Caco-2 (cell line): Measurements from ENCODE around the gene PPT2. TPM values are rescaled to one million over a fixed set of nuclear protein-coding genes. Genes with fewer than 3 reads are reported as not detected.

ENCODE experiments used
- BruUV-seq: library from RNA; stranded (reverse); fragments of 400-500 nt; replicated peaks from 2 replicates; lab custom pipeline; 2021; lab: Mats Ljungman, UMichigan
- CTCF ChIA-PET: fragments of 300-600 bp; sonication (Branson Sonifier 250); formaldehyde crosslinking; loops from one replicate; lab custom pipeline; 2022; ENCODE audit warnings: antibody characterized with exemption; lab: Charles Lee
- POLR2A ChIA-PET: fragments of 300-600 bp; sonication (Branson Sonifier 250); formaldehyde crosslinking; loops from one replicate; lab custom pipeline; 2022; ENCODE audit warnings: antibody characterized with exemption; lab: Charles Lee
- DNase-seq, 2 experiments: peaks; one replicate each; pipeline versions ENCODE4 v3.0.0 to v3.0.0-alpha.2; 2020 to 2022
- H3K27me3 ChIP-seq: replicated peaks from 2 replicates; pipeline ENCODE4 v1.6.0; 2011; ENCODE audit warnings: low read length; ENCODE audit not compliant: control insufficient read depth, insufficient read depth
- H3K36me3 ChIP-seq: 2 replicates; pipeline ENCODE4 v1.5.1; 2011; ENCODE audit warnings: low read length; ENCODE audit not compliant: control insufficient read depth, insufficient read depth
- H3K4me1 ChIP-seq: fragments of 250-450 bp; sonication (Bioruptor Pico); 2 replicates; pipeline ENCODE4 v1.5.1; 2020; ENCODE audit warnings: mild to moderate bottlenecking
- H3K4me3 ChIP-seq: 2 replicates; pipeline ENCODE4 v1.5.1; 2011; ENCODE audit warnings: low read depth, mild to moderate bottlenecking, control low read depth, low read length
- H3K9me3 ChIP-seq: fragments of 250-450 bp; sonication (Bioruptor Pico); 2 replicates; pipeline ENCODE4 v1.5.1; 2020; ENCODE audit warnings: mild to moderate bottlenecking, moderate library complexity
- H3K27ac Mint-ChIP-seq: one replicate; pipeline ENCODE4 v1.8.0; 2022; ENCODE audit warnings: mixed read lengths; ENCODE audit not compliant: unreplicated experiment
- H3K27me3 Mint-ChIP-seq: one replicate; pipeline ENCODE4 v1.8.0; 2022; ENCODE audit warnings: mixed read lengths; ENCODE audit not compliant: insufficient read depth, unreplicated experiment
- H3K36me3 Mint-ChIP-seq: one replicate; pipeline ENCODE4 v1.8.0; 2022; ENCODE audit warnings: mild to moderate bottlenecking, mixed read lengths; ENCODE audit not compliant: insufficient read depth, unreplicated experiment
- H3K4me1 Mint-ChIP-seq: one replicate; pipeline ENCODE4 v1.8.0; 2022; ENCODE audit warnings: low read depth, mixed read lengths; ENCODE audit not compliant: unreplicated experiment
- H3K4me3 Mint-ChIP-seq: one replicate; pipeline ENCODE4 v1.8.0; 2022; ENCODE audit warnings: mild to moderate bottlenecking, moderate library complexity, mixed read lengths; ENCODE audit not compliant: unreplicated experiment
- H3K9me3 Mint-ChIP-seq: one replicate; pipeline ENCODE4 v1.8.0; 2022; ENCODE audit warnings: mixed read lengths; ENCODE audit not compliant: unreplicated experiment
- CTCF ChIP-seq, 2 experiments: fragments of 200-600 bp in 1 of 2; IDR thresholded peaks; 1 replicate in 1 of 2; 2 replicates in 1 of 2; pipeline versions ENCODE4 v1.5.1 to v1.8.0; 2011 to 2022; ENCODE audit warnings: antibody characterized with exemption in 1 of 2, control low read depth in 1 of 2, inconsistent platforms in 1 of 2, low read depth in 1 of 2, low read length in 1 of 2, mild to moderate bottlenecking in 1 of 2, moderate library complexity in 1 of 2; ENCODE audit not compliant: insufficient read depth in 1 of 2, severe bottlenecking in 1 of 2, unreplicated experiment in 1 of 2
- intact Hi-C: fragments of 100-400 bp; cut with micrococcal nuclease; formaldehyde crosslinking; loops from one replicate; pipeline ENCODE4 v1.10.0; 2022; ENCODE audit not compliant: unreplicated experiment
- total RNA-seq: library from RNA; stranded (reverse); gene quantifications from 2 replicates; pipeline ENCODE4 v1.2.3, GENCODE V29; 2022

Gene PPT2
- total RNA-seq, 1 experiment from 2014 or later = 80.8 TPM

- peaks cover 22% of the 10 kb centered on the region for H3K4me1 ChIP-seq
- TSS peak; percentile 58 for BruUV-seq
- ChIA-PET POLR2A (interaction anchor here (0.6 to 1.4 kb wide), 5 partner anchors 13 to 363 kb away, joined by 3 to 29 read pairs (median 3); partner anchors contain the start of genes FKBPL and PBX2), CTCF (interaction anchor here (0.6 to 2.1 kb wide), 7 partner anchors 13 to 794 kb away, joined by 3 to 24 read pairs (median 3); partner anchors contain the start of genes GPSM3 and PBX2)
- DNase-seq = peak; percentile 64 to 68
- H3K36me3 ChIP-seq = peaks cover 1% of the 10 kb centered on the region
- H3K4me3 ChIP-seq = peak overlapping the region; percentile 87
- no peak for TF ChIP-seq CTCF (IDR thresholded peaks at IDR 0.05; ENCODE audit: insufficient read depth in 1 of 2, low read depth in 1 of 2, low read length in 1 of 2, severe bottlenecking in 1 of 2, unreplicated experiment in 1 of 2)
- H3K9me3 Mint-ChIP-seq = no peaks in the 10 kb centered on the region
- intact Hi-C loops = loop anchor here (1.0 kb wide), 1 partner anchor 18 kb away; no protein-coding TSS in a partner anchor
- H3K4me1 Mint-ChIP-seq = peaks cover 46% of the 10 kb centered on the region
- H3K27me3 Mint-ChIP-seq = no peaks in the 10 kb centered on the region
- H3K27me3 ChIP-seq = no peaks in the 10 kb centered on the region
- peaks cover 42% of the 10 kb centered on the region for H3K36me3 Mint-ChIP-seq
- peak overlapping the region; percentile 81 for H3K4me3 Mint-ChIP-seq
- peak overlapping the region; percentile 94 for H3K27ac Mint-ChIP-seq
- no peaks in the 10 kb centered on the region for H3K9me3 ChIP-seq
Observed at GRCh38 chr6:32177183-32177787, 23.3 kb downstream of the PPT2 start.

GRCh38 chr6:32177788-32178546, 24.0 kb downstream of the PPT2 start, which contains the start of gene RNF5:
Gene RNF5 (plus strand): TSS chr6:32178405. CDS start chr6:32178512, 107 bp downstream.
- CTCF ChIA-PET = interaction anchor here (0.6 to 2.1 kb wide), 8 partner anchors 12 to 793 kb away, joined by 3 to 24 read pairs (median 4); partner anchors contain the start of genes GPSM3 and PBX2
- peak within 1 kb of the TSS; percentile 81 for H3K4me3 Mint-ChIP-seq
- Histone ChIP-seq H3K36me3 (peaks cover 1% of the 10 kb centered on the region), H3K4me1 (peaks cover 15% of the 10 kb centered on the region), H3K4me3 (peak within 1 kb of the TSS; percentile 87), H3K27me3 (no peaks in the 10 kb centered on the region), H3K9me3 (no peaks in the 10 kb centered on the region)
- peaks cover 46% of the 10 kb centered on the region for H3K36me3 Mint-ChIP-seq
- H3K9me3 Mint-ChIP-seq = no peaks in the 10 kb centered on the region
- peak within 1 kb of the TSS; percentile 94 for H3K27ac Mint-ChIP-seq
- DNase-seq = peak; percentile 97 to 99
- BruUV-seq = no TSS peak
- intact Hi-C loops = loop anchor here (1.0 kb wide), 4 partner anchors 12 to 50 kb away; partner anchors contain the start of genes ATF6B, PBX2 and PPT2
- no peak for TF ChIP-seq CTCF (IDR thresholded peaks at IDR 0.05; ENCODE audit: insufficient read depth in 1 of 2, low read depth in 1 of 2, low read length in 1 of 2, severe bottlenecking in 1 of 2, unreplicated experiment in 1 of 2)
- H3K27me3 Mint-ChIP-seq = no peaks in the 10 kb centered on the region
- peaks cover 46% of the 10 kb centered on the region for H3K4me1 Mint-ChIP-seq
- POLR2A ChIA-PET = interaction anchor here (0.6 to 1.4 kb wide), 5 partner anchors 18 to 439 kb away, joined by 3 to 29 read pairs (median 3); partner anchors contain the start of gene FKBPL
